MG63 (cell line): ENCODE measurements around the gene OSR1. TPM values are rescaled to one million over a fixed set of nuclear protein-coding genes. Genes with fewer than 3 reads are reported as not detected.
"Not testable (repeated sequence)": the region's sequence is repeated elsewhere in the genome, so short reads cannot be mapped to it uniquely, and the experiment has no call there.

Experiments used
- DNase-seq: peaks from one replicate; pipeline ENCODE4 v3.0.0-alpha.2; 2020
- H3K27me3 ChIP-seq: fragments of 250-450 bp; sonication (Bioruptor Pico); 2 replicates; pipeline ENCODE4 v1.5.1; 2020; ENCODE audit warnings: mild to moderate bottlenecking, moderate library complexity
- H3K36me3 ChIP-seq: fragments of 250-450 bp; sonication (Bioruptor Pico); 2 replicates; pipeline ENCODE4 v1.5.1; 2020; ENCODE audit warnings: mild to moderate bottlenecking, moderate library complexity
- H3K4me3 ChIP-seq: fragments of 250-450 bp; sonication (Bioruptor Pico); 2 replicates; pipeline ENCODE4 v1.5.1; 2020; ENCODE audit warnings: mild to moderate bottlenecking, moderate library complexity
- H3K9me3 ChIP-seq: fragments of 250-450 bp; sonication (Bioruptor Pico); 2 replicates; pipeline ENCODE4 v1.5.1; 2020; ENCODE audit warnings: mild to moderate bottlenecking, moderate library complexity
- total RNA-seq: library from RNA; depleted of rRNA; stranded (reverse); fragments of >200 nt; shearing (Covaris generic); gene quantifications from 2 replicates; pipeline ENCODE4 v1.2.3, GENCODE V29; 2014; ENCODE audit warnings: low replicate concordance; rRNA removed

OSR1 gene
- total RNA-seq = not detected in 2 replicates

GRCh38 chr2:19358242-19359020, at the start of gene OSR1:
Gene OSR1 (minus strand): TSS chr2:19358623. CDS start chr2:19353805, 4,818 bp downstream.
- peak; percentile 29 for DNase-seq
- Histone ChIP-seq H3K9me3 (no peaks in the 10 kb centered on the region), H3K27me3 (no peaks in the 10 kb centered on the region), H3K36me3 (no peaks in the 10 kb centered on the region), H3K4me3 (peak within 1 kb of the TSS; percentile 36)

GRCh38 chr2:19403785-19404184, 45.4 kb upstream of the OSR1 start:
- Histone ChIP-seq H3K9me3 (no peaks in the 10 kb centered on the region), H3K36me3 (no peaks in the 10 kb centered on the region), H3K4me3 (no peak overlapping the region), H3K27me3 (no peaks in the 10 kb centered on the region)
- no peak for DNase-seq

- no peak for DNase-seq
- Histone ChIP-seq H3K36me3 (no peaks in the 10 kb centered on the region), H3K9me3 (no peaks in the 10 kb centered on the region), H3K4me3 (no peak overlapping the region), H3K27me3 (no peaks in the 10 kb centered on the region)
Observed at GRCh38 chr2:19392191-19392590, 33.8 kb upstream of the OSR1 start.

- not testable (repeated sequence) for DNase-seq, H3K36me3 ChIP-seq, H3K9me3 ChIP-seq, H3K27me3 ChIP-seq, H3K4me3 ChIP-seq
Observed at GRCh38 chr2:19389469-19389868, 31.0 kb upstream of the OSR1 start.

- Histone ChIP-seq H3K4me3 (no peak overlapping the region), H3K9me3 (no peaks in the 10 kb centered on the region), H3K36me3 (no peaks in the 10 kb centered on the region), H3K27me3 (no peaks in the 10 kb centered on the region)
- DNase-seq = no peak
Observed at GRCh38 chr2:19380532-19380931, 22.1 kb upstream of the OSR1 start.

GRCh38 chr2:19378939-19379338, 20.5 kb upstream of the OSR1 start:
- no peaks in the 10 kb centered on the region for H3K9me3 ChIP-seq
- H3K4me3 ChIP-seq = no peak overlapping the region
- H3K36me3 ChIP-seq = no peaks in the 10 kb centered on the region
- DNase-seq = no peak
- H3K27me3 ChIP-seq = no peaks in the 10 kb centered on the region

GRCh38 chr2:19377717-19378116, 19.3 kb upstream of the OSR1 start:
- H3K4me3 ChIP-seq = no peak overlapping the region
- no peaks in the 10 kb centered on the region for H3K9me3 ChIP-seq
- no peak for DNase-seq
- H3K27me3 ChIP-seq = no peaks in the 10 kb centered on the region
- H3K36me3 ChIP-seq = no peaks in the 10 kb centered on the region

GRCh38 chr2:19373352-19373751, 14.9 kb upstream of the OSR1 start:
- Histone ChIP-seq H3K4me3 (no peak overlapping the region), H3K9me3 (no peaks in the 10 kb centered on the region), H3K27me3 (no peaks in the 10 kb centered on the region), H3K36me3 (no peaks in the 10 kb centered on the region)
- no peak for DNase-seq

GRCh38 chr2:19371996-19372582, 13.7 kb upstream of the OSR1 start:
- no peaks in the 10 kb centered on the region for H3K27me3 ChIP-seq
- H3K36me3 ChIP-seq = no peaks in the 10 kb centered on the region
- no peak for DNase-seq
- H3K4me3 ChIP-seq = no peak overlapping the region
- H3K9me3 ChIP-seq = no peaks in the 10 kb centered on the region

GRCh38 chr2:19369341-19369955, 11.0 kb upstream of the OSR1 start:
- no peaks in the 10 kb centered on the region for H3K27me3 ChIP-seq
- no peaks in the 10 kb centered on the region for H3K9me3 ChIP-seq
- peak; percentile 23 for DNase-seq
- H3K36me3 ChIP-seq = no peaks in the 10 kb centered on the region
- no peak overlapping the region for H3K4me3 ChIP-seq

- Histone ChIP-seq H3K4me3 (no peak overlapping the region), H3K27me3 (no peaks in the 10 kb centered on the region)
Observed at GRCh38 chr2:19368760-19369159, 10.3 kb upstream of the OSR1 start.

GRCh38 chr2:19367326-19367725, 8.9 kb upstream of the OSR1 start:
- peak; percentile 76 for DNase-seq
- Histone ChIP-seq H3K4me3 (no peak overlapping the region), H3K27me3 (no peaks in the 10 kb centered on the region), H3K36me3 (no peaks in the 10 kb centered on the region), H3K9me3 (no peaks in the 10 kb centered on the region)

More at GRCh38 chr2:19368760-19369159, 10.3 kb upstream of the OSR1 start:
- no peak for DNase-seq
- Histone ChIP-seq H3K36me3 (no peaks in the 10 kb centered on the region), H3K9me3 (no peaks in the 10 kb centered on the region)

- H3K9me3 ChIP-seq = no peaks in the 10 kb centered on the region
- no peaks in the 10 kb centered on the region for H3K36me3 ChIP-seq
- H3K4me3 ChIP-seq = no peak overlapping the region
- no peak for DNase-seq
- no peaks in the 10 kb centered on the region for H3K27me3 ChIP-seq
Observed at GRCh38 chr2:19365126-19365525, 6.7 kb upstream of the OSR1 start.

- Histone ChIP-seq H3K9me3 (no peaks in the 10 kb centered on the region), H3K27me3 (no peaks in the 10 kb centered on the region), H3K4me3 (no peak overlapping the region), H3K36me3 (no peaks in the 10 kb centered on the region)
- DNase-seq = no peak
Observed at GRCh38 chr2:19364014-19364413, 5.6 kb upstream of the OSR1 start.

GRCh38 chr2:19363474-19363778, 5.0 kb upstream of the OSR1 start:
- Histone ChIP-seq H3K27me3 (no peaks in the 10 kb centered on the region), H3K36me3 (no peaks in the 10 kb centered on the region), H3K4me3 (peak overlapping the region; percentile 58), H3K9me3 (no peaks in the 10 kb centered on the region)
- no peak for DNase-seq

- Histone ChIP-seq H3K4me3 (peak overlapping the region; percentile 58), H3K36me3 (no peaks in the 10 kb centered on the region), H3K9me3 (no peaks in the 10 kb centered on the region), H3K27me3 (no peaks in the 10 kb centered on the region)
- peak; percentile 75 for DNase-seq
Observed at GRCh38 chr2:19362755-19363473, 4.5 kb upstream of the OSR1 start.

GRCh38 chr2:19362094-19362754, 3.8 kb upstream of the OSR1 start:
- Histone ChIP-seq H3K36me3 (no peaks in the 10 kb centered on the region), H3K27me3 (no peaks in the 10 kb centered on the region), H3K4me3 (peak overlapping the region; percentile 58), H3K9me3 (no peaks in the 10 kb centered on the region)
- no peak for DNase-seq
